Measurements from ENCODE around the gene TP53I3.

DNA sequence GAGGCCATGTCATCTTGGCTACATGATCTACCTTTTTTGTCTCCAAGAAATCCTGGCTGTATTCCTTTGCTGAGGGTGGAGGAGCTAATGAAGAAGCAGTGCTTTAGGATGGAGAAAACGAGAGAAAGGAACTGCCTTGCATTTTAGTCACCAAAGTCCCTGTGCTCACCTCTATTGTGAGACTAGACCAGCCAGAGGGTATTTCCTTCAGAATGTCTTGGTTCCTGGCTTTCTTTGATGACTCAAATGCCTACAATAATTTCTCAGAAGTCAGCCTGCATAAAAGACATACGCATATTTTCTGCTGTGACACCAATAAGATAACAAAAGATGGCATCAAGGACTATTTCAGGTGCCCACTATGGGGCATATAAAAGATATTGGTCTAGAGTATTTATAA is 19.3 kb downstream of the TP53I3 start:
- TF ChIP-seq, protein P1, sequence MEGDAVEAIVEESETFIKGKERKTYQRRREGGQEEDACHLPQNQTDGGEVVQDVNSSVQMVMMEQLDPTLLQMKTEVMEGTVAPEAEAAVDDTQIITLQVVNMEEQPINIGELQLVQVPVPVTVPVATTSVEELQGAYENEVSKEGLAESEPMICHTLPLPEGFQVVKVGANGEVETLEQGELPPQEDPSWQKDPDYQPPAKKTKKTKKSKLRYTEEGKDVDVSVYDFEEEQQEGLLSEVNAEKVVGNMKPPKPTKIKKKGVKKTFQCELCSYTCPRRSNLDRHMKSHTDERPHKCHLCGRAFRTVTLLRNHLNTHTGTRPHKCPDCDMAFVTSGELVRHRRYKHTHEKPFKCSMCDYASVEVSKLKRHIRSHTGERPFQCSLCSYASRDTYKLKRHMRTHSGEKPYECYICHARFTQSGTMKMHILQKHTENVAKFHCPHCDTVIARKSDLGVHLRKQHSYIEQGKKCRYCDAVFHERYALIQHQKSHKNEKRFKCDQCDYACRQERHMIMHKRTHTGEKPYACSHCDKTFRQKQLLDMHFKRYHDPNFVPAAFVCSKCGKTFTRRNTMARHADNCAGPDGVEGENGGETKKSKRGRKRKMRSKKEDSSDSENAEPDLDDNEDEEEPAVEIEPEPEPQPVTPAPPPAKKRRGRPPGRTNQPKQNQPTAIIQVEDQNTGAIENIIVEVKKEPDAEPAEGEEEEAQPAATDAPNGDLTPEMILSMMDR (IDR thresholded peaks at IDR 0.05) = no peak
- no peak for TF ChIP-seq POLR2A (IDR thresholded peaks at IDR 0.05)
